Activated effector memory CD4-positive, alpha-beta T cell treated with anti-CD3 and anti-CD28 coated beads, Interleukin-2, amount 50 U/mL, for 16 hours (primary cell): ENCODE results near the gene ICAM2.
A peak's percentile ranks its signal among the peaks of the same experiment; 100 is the strongest.
"Not testable (repeated sequence)": the region's sequence is repeated elsewhere in the genome, so short reads cannot be mapped to it uniquely, and the experiment has no call there.

Experiments used
- DNase-seq: peaks from one replicate; pipeline ENCODE4 v3.0.0-alpha.2; 2020

The ICAM2 gene

GRCh38 chr17:64041912-64042311, 21.5 kb upstream of the ICAM2 start:
- peak; percentile 60 for DNase-seq

- DNase-seq = no peak
Observed at GRCh38 chr17:64040206-64040605, 19.8 kb upstream of the ICAM2 start.

GRCh38 chr17:64039106-64039400, 18.6 kb upstream of the ICAM2 start:
- DNase-seq = no peak

- DNase-seq = no peak
Observed at GRCh38 chr17:64038331-64039105, 18.1 kb upstream of the ICAM2 start.

- no peak for DNase-seq
Observed at GRCh38 chr17:64037802-64038201, 17.4 kb upstream of the ICAM2 start.

GRCh38 chr17:64037180-64037579, 16.7 kb upstream of the ICAM2 start:
- DNase-seq = no peak

GRCh38 chr17:64036198-64036922, 15.9 kb upstream of the ICAM2 start:
- no peak for DNase-seq

GRCh38 chr17:64032081-64032480, 11.6 kb upstream of the ICAM2 start:
- DNase-seq = no peak

GRCh38 chr17:64028874-64029464, 8.5 kb upstream of the ICAM2 start:
- peak; percentile 91 for DNase-seq

- peak; percentile 96 for DNase-seq
Observed at GRCh38 chr17:64025732-64026294, 5.4 kb upstream of the ICAM2 start.

- DNase-seq = peak; percentile 84
Observed at GRCh38 chr17:64024781-64025731, 4.6 kb upstream of the ICAM2 start.

- no peak for DNase-seq
Observed at GRCh38 chr17:64024215-64024654, 3.8 kb upstream of the ICAM2 start.

GRCh38 chr17:64022611-64023063, 2.2 kb upstream of the ICAM2 start:
- no peak for DNase-seq

GRCh38 chr17:64019551-64019961, 877 bp downstream of the ICAM2 start:
- not testable (repeated sequence) for DNase-seq

GRCh38 chr17:64017381-64017980, 3.0 kb downstream of the ICAM2 start:
- no peak for DNase-seq

GRCh38 chr17:64016974-64017373, 3.5 kb downstream of the ICAM2 start:
- DNase-seq = no peak

- DNase-seq = no peak
Observed at GRCh38 chr17:64016231-64016784, 4.1 kb downstream of the ICAM2 start.

- DNase-seq = no peak
Observed at GRCh38 chr17:64015447-64015846, 5.0 kb downstream of the ICAM2 start.

GRCh38 chr17:64009571-64010402, 10.6 kb downstream of the ICAM2 start:
- DNase-seq = no peak

GRCh38 chr17:64008830-64009229, 11.6 kb downstream of the ICAM2 start:
- peak; percentile 47 for DNase-seq

GRCh38 chr17:64008346-64008745, 12.1 kb downstream of the ICAM2 start:
- DNase-seq = no peak
